ENCODE data around the gene LAMA2.

LAMA2 gene

DNA sequence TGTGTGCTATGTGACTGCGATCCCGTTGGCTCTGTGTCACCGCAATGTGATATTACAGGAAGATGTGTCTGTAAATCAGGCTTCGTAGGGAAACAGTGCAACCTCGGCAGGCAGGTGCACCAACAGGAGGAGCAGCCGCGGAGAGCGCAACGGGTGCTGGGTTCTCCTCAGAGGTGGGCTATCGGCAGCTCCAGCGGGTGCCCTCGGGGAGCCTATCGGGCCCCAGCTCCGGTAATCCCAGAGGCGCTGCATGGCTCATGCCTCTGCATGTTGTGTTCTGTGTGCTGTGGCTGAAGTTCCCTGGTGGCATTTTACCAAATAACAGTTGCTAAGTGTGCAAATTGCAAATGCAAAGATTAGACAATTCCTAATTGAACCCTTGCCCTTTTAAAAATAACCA, 409.9 kb downstream of the LAMA2 start:
- TF ChIP-seq, protein P1, sequence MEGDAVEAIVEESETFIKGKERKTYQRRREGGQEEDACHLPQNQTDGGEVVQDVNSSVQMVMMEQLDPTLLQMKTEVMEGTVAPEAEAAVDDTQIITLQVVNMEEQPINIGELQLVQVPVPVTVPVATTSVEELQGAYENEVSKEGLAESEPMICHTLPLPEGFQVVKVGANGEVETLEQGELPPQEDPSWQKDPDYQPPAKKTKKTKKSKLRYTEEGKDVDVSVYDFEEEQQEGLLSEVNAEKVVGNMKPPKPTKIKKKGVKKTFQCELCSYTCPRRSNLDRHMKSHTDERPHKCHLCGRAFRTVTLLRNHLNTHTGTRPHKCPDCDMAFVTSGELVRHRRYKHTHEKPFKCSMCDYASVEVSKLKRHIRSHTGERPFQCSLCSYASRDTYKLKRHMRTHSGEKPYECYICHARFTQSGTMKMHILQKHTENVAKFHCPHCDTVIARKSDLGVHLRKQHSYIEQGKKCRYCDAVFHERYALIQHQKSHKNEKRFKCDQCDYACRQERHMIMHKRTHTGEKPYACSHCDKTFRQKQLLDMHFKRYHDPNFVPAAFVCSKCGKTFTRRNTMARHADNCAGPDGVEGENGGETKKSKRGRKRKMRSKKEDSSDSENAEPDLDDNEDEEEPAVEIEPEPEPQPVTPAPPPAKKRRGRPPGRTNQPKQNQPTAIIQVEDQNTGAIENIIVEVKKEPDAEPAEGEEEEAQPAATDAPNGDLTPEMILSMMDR (IDR thresholded peaks at IDR 0.05; ENCODE audit: extremely low read depth, missing control alignments) = no peak
- DNase-seq (ENCODE audit: low spot score) = no peak

GRCh38 chr6:129297592-129297991, 414.7 kb downstream of the LAMA2 start:
- TF ChIP-seq, protein P1 (IDR thresholded peaks at IDR 0.05; ENCODE audit: extremely low read depth, missing control alignments) = no peak

DNA sequence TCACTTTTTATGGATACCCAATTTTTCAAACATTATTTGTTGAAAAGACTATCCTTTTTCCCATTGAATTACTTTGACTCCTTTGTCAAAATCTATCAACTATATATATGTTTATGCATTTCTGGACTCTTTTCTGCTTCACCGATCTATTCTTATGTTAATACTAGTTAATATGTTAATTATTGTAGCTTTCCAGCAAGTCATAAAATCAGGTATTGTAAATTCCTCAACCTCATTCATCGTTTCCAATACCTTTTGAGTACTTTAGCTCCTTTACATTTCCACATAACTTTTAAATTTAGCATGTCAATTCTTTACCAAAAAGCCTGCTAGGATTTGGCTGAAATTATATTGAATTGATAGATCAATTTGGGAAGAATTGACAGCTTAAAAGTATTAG, 419.7 kb downstream of the LAMA2 start:
- TF ChIP-seq, protein P1 (IDR thresholded peaks at IDR 0.05; ENCODE audit: extremely low read depth, missing control alignments) = no peak
- no peak for DNase-seq (ENCODE audit: low spot score)

More at GRCh38 chr6:129297592-129297991, 414.7 kb downstream of the LAMA2 start:
- no peak for DNase-seq (ENCODE audit: low spot score)

DNA sequence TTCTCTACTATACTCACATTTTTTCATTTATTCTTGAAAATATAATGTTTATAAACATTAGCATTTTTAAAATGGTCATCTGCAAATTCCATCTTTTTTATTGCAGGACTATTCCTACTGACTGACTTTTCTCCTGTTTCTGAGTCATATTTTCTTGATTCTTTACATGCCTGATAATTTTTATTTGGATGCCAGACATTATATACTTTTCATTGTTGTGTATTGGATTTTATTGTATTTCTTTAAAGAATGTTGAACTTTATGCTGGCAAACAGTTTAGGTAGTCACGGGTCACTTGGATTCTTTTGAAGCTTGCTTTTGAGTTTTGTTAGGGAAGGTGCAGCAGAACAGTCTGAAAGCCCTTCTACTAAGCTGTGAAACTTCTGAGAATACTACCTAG, 423.9 kb downstream of the LAMA2 start:
- TF ChIP-seq, protein P1 (IDR thresholded peaks at IDR 0.05; ENCODE audit: extremely low read depth, missing control alignments) = no peak
- no peak for DNase-seq (ENCODE audit: low spot score)

DNA sequence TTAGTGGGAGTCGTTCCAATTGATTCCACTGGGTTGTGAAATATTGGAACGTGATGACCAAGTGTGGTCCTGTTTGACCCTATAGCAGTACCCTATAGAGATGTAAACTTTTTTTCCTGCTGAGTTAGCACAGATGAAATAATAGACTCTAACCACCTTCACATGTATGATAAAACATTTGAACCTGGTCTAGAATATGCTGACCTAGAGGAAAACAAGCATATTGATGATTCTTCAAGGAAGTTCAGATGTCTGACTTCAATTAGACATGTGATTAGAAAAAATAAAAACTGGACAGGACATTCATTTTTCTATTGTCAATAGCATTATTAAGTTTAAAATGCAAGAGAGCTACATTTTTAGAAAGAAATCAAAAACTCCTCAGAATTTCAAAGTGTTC, 424.9 kb downstream of the LAMA2 start:
- no peak for DNase-seq (ENCODE audit: low spot score)
- TF ChIP-seq, protein P1 (IDR thresholded peaks at IDR 0.05; ENCODE audit: extremely low read depth, missing control alignments) = no peak

DNA sequence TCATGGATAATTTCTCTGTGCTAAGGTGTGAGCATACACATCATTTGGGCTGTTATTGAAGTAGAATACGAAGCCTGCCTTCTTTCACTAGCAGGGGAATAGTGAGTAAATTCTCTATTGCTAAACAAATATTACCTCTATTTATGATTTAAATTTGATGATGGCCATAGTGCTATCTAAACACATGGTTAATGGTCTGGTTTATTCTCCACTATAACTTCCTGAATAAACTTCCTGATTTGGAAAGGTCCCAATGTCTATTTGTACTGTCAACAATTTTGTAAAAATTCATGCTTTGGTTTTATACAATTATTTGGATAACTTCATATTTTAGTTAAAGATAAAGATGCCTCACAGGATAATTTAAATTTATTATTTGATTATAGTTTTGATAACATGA, 426.2 kb downstream of the LAMA2 start:
- TF ChIP-seq, protein P1 (IDR thresholded peaks at IDR 0.05; ENCODE audit: extremely low read depth, missing control alignments) = no peak
- no peak for DNase-seq (ENCODE audit: low spot score)

DNA sequence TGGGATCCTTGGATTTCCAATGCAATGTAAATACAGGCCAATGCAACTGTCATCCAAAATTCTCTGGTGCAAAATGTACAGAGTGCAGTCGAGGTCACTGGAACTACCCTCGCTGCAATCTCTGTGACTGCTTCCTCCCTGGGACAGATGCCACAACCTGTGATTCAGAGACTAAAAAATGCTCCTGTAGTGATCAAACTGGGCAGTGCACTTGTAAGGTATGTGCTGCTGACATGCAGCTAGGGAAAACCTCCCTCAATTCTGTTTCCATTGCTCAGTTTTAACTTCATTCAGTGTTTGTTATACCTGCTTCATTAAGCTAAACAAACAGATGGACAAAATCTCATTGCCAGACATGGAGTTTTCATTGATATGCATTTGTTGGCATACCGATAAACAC, 429.9 kb downstream of the LAMA2 start:
- DNase-seq (ENCODE audit: low spot score) = no peak
- TF ChIP-seq, protein P1 (IDR thresholded peaks at IDR 0.05; ENCODE audit: extremely low read depth, missing control alignments) = no peak
